GM12878 (cell line): ENCODE data around the gene PLAC9. TPM values are rescaled to one million over a fixed set of nuclear protein-coding genes. Genes with fewer than 3 reads are reported as not detected.

Source experiments
- ATAC-seq: fragments of 200-7000 bp; cut with Tn5 transposase; 3 replicates; pipeline ENCODE4 v1.9.1; 2020; ENCODE audit warnings: mild to moderate bottlenecking, moderate library complexity
- BruUV-seq: library from RNA; stranded (reverse); fragments of 400-500 nt; replicated peaks from 2 replicates; lab custom pipeline; 2021; lab: Mats Ljungman, UMichigan
- CTCF ChIA-PET: fragments of 300-600 bp; sonication (Branson Sonifier 250); formaldehyde crosslinking; extraction: SDS; loops from one replicate; lab custom pipeline; 2021; ENCODE audit warnings: inconsistent platforms; lab: Yijun Ruan, JAX
- POLR2A ChIA-PET: fragments of 350-600 bp; formaldehyde crosslinking; extraction: SDS; loops from one replicate; lab custom pipeline; 2021; ENCODE audit warnings: inconsistent platforms; lab: Charles Lee
- RAD21 ChIA-PET: fragments of 300-600 bp; sonication (Branson Sonifier 250); formaldehyde crosslinking; loops from one replicate; lab custom pipeline; 2023; ENCODE audit warnings: antibody characterized with exemption; ENCODE audit not compliant: unreplicated experiment; lab: Charles Lee
- SMC1A ChIA-PET: fragments of 300-600 bp; sonication (Branson Sonifier 250); formaldehyde crosslinking; loops from one replicate; lab custom pipeline; 2023; ENCODE audit not compliant: unreplicated experiment, uncharacterized antibody; lab: Charles Lee
- DNase-seq: peaks from one replicate; pipeline ENCODE4 v3.0.0-alpha.2; 2011; ENCODE audit warnings: low read depth, low spot score
- FAIRE-seq: peaks from 3 replicates; lab custom pipeline; 2011; peaks lifted over from hg19 to GRCh38; lab: Jason Lieb, UNC
- H2AFZ ChIP-seq: 2 replicates; pipeline ENCODE4 v1.6.0; 2011; ENCODE audit warnings: low read depth, low read length, control low read depth; ENCODE audit not compliant: control insufficient read depth
- H3K27ac ChIP-seq: 2 replicates; pipeline ENCODE4 v1.5.1; 2011; ENCODE audit warnings: control low read depth; ENCODE audit not compliant: control insufficient read depth, insufficient read depth
- H3K27me3 ChIP-seq, 2 experiments: replicated peaks in 1 of 2; 2 replicates each; pipeline versions ENCODE4 v1.6.0 to v1.6.1; 2011; ENCODE audit warnings: low read length in 1 of 2; ENCODE audit not compliant: control insufficient read depth in 2 of 2, insufficient read depth in 2 of 2
- H3K36me3 ChIP-seq, 2 experiments: 2 replicates each; pipeline ENCODE4 v1.5.1; 2011; ENCODE audit warnings: low read length in 1 of 2; ENCODE audit not compliant: control insufficient read depth in 2 of 2, insufficient read depth in 2 of 2
- H3K4me1 ChIP-seq: 2 replicates; pipeline ENCODE4 v1.6.1; 2011; ENCODE audit warnings: mild to moderate bottlenecking, low read length, moderate library complexity, mixed read lengths; ENCODE audit not compliant: control insufficient read depth, insufficient read depth
- H3K4me2 ChIP-seq: 2 replicates; pipeline ENCODE4 v1.6.0; 2011; ENCODE audit warnings: control low read depth; ENCODE audit not compliant: control insufficient read depth, insufficient read depth
- H3K4me3 ChIP-seq: fragments of 200-600 bp; sonication (generic); 2 replicates; pipeline ENCODE4 v1.5.1; 2016
- H3K79me2 ChIP-seq: 2 replicates; pipeline ENCODE4 v1.6.0; 2011; ENCODE audit warnings: low read length; ENCODE audit not compliant: control insufficient read depth, insufficient read depth
- H3K9ac ChIP-seq: 2 replicates; pipeline ENCODE4 v1.8.0; 2011; ENCODE audit warnings: low read length, control low read depth, mixed read lengths; ENCODE audit not compliant: control insufficient read depth, insufficient read depth
- H3K9me3 ChIP-seq: replicated peaks from 3 replicates; pipeline ENCODE4 v1.5.1; 2011; ENCODE audit warnings: mild to moderate bottlenecking, low read length; ENCODE audit not compliant: control insufficient read depth, insufficient read depth
- H4K20me1 ChIP-seq: 2 replicates; pipeline ENCODE4 v1.6.0; 2011; ENCODE audit not compliant: control insufficient read depth, insufficient read depth
- ATF3 ChIP-seq: IDR thresholded peaks from 2 replicates; pipeline ENCODE4 v1.6.1; 2011; ENCODE audit warnings: low read depth, mild to moderate bottlenecking, low read length, moderate library complexity, borderline replicate concordance; ENCODE audit errors: extremely low read depth
- E2F4 ChIP-seq: IDR thresholded peaks from 2 replicates; pipeline ENCODE4 v1.6.1; 2012; ENCODE audit warnings: low read depth, low read length, improper control_type of control experiment
- NR2F1 ChIP-seq: fragments of 450-650 bp; conservative IDR thresholded peaks from 2 replicates; pipeline ENCODE4 v1.6.1; 2017; ENCODE audit warnings: mild to moderate bottlenecking
- POLR2A ChIP-seq: IDR thresholded peaks from 2 replicates; pipeline ENCODE4 v1.6.1; 2011; ENCODE audit warnings: low read depth, mild to moderate bottlenecking, low read length
- POU2F2 ChIP-seq: IDR thresholded peaks from 3 replicates; pipeline ENCODE4 v1.6.1; 2011; ENCODE audit warnings: low read depth, mild to moderate bottlenecking, low read length, borderline replicate concordance
- RAD21 ChIP-seq: IDR thresholded peaks from 2 replicates; pipeline ENCODE4 v1.6.1; 2011; ENCODE audit warnings: mild to moderate bottlenecking, low read depth, low read length, moderate library complexity; ENCODE audit not compliant: insufficient read depth
- RCOR1 ChIP-seq: conservative IDR thresholded peaks from 2 replicates; pipeline ENCODE4 v1.6.1; 2012; ENCODE audit warnings: low read depth, low read length, improper control_type of control experiment
- USF2 ChIP-seq: IDR thresholded peaks from 2 replicates; pipeline ENCODE4 v1.6.1; 2011; ENCODE audit warnings: low read depth, low read length, improper control_type of control experiment, borderline replicate concordance
- ZNF207 ChIP-seq: fragments of 450-650 bp; IDR thresholded peaks from 2 replicates; pipeline ENCODE4 v1.6.1; 2014; ENCODE audit warnings: antibody characterized with exemption, mild to moderate bottlenecking, borderline replicate concordance
- ZNF274 ChIP-seq: IDR thresholded peaks from one replicate; pipeline ENCODE4 v1.8.0; 2011; ENCODE audit not compliant: insufficient read length, insufficient read depth
- WGBS: methylation state at CpG from one replicate; pipeline ENCODE4 v1.1.6; 2016; ENCODE audit warnings: low lambda C conversion rate; ENCODE audit not compliant: insufficient replicate concordance, insufficient coverage; ENCODE audit errors: missing lambda C conversion rate; 5-methylcytosine and 5-hydroxymethylcytosine counted together
- in situ Hi-C: fragments of 300-500 bp; cut with MboI; formaldehyde crosslinking; loops from 9 replicates; pipeline ENCODE4 v1.14.3; 2018; ENCODE audit warnings: mixed read lengths
- intact Hi-C: fragments of 100-400 bp; cut with micrococcal nuclease; formaldehyde crosslinking; loops from one replicate; pipeline ENCODE4 v1.14.2; 2022; ENCODE audit not compliant: unreplicated experiment
- polyA plus RNA-seq, 11 experiments: library from polyadenylated mRNA; depleted of rRNA in 4 of 11; unstranded in 6 of 11; stranded (reverse) in 5 of 11; fragments of >200 nt; fragmentation: Nextera tagmentation in 4 of 11; fragmentation: Illumina TruSeq in 1 of 11; extraction: Ambion mirVana in 4 of 11; extraction: Trizol in 1 of 11; gene quantifications; 1 replicate in 1 of 11; 2 replicates in 10 of 11; pipeline versions ENCODE4 v1.2.1 to v1.2.3, GENCODE V29; 2011 to 2016; ENCODE audit warnings: inconsistent platforms in 2 of 11, missing spikeins in 2 of 11, low read depth in 1 of 11
- total RNA-seq, 4 experiments: library from RNA; depleted of rRNA in 3 of 4; stranded (reverse); fragments of >200 nt in 3 of 4; fragmentation: Illumina TruSeq in 1 of 4; extraction: Trizol in 1 of 4; gene quantifications; 2 replicates each; pipeline versions ENCODE4 v1.2.1 to v1.2.3, GENCODE V29; 2013 to 2021
- TF ChIP-seq, protein P1 (sequence below): IDR thresholded peaks from 2 replicates; pipeline ENCODE4 v1.6.1; 2012; ENCODE audit warnings: mild to moderate bottlenecking, low read depth, low read length

Gene PLAC9
- total and polyA plus RNA-seq, 10 of the 15 experiments (the other 5 are each of a cell fraction or from before 2014, with no cell fraction given), result not detected

- peak; percentile 52 for TF ChIP-seq RAD21
Measured at GRCh38 chr10:80168679-80169380, 36.3 kb downstream of the PLAC9 start (continued).

GRCh38 chr10:80170026-80170425, 37.5 kb downstream of the PLAC9 start:
- H3K36me3 ChIP-seq, result peaks cover 5 to 34% of the 10 kb centered on the region in 2 experiments
- no peak overlapping the region for H3K4me3 ChIP-seq
- BruUV-seq, result no TSS peak
- H3K27ac ChIP-seq, result no peak overlapping the region
- ChIA-PET RAD21 (interaction anchor here (1.5 to 3.8 kb wide), 3 partner anchors 34 to 52 kb away, joined by 5 to 16 read pairs (median 5); no protein-coding TSS in a partner anchor), POLR2A (no interaction called here), CTCF (interaction anchor here (0.7 to 7.5 kb wide), 5 partner anchors 18 to 607 kb away, joined by 4 to 41 read pairs (median 6); no protein-coding TSS in a partner anchor), SMC1A (interaction anchor here (0.8 to 1.2 kb wide), 2 partner anchors 20 to 52 kb away, joined by 3 read pairs; no protein-coding TSS in a partner anchor)
- no peak overlapping the region for H3K4me2 ChIP-seq
- no peaks in the 10 kb centered on the region for H3K79me2 ChIP-seq
- H3K4me1 ChIP-seq, result no peaks in the 10 kb centered on the region
- no peak overlapping the region for H2AFZ ChIP-seq
- intact Hi-C loops (no loop called here), in situ Hi-C loops (no loop called here)
- FAIRE-seq, result no peak
- no peaks in the 10 kb centered on the region for H3K9me3 ChIP-seq
- 44% methylated on average over 4 of the region's 4 CpGs for WGBS
- H3K27me3 ChIP-seq, result no peaks in the 10 kb centered on the region
- no peak overlapping the region for H3K9ac ChIP-seq
- DNase-seq, result no peak
- TF ChIP-seq ZNF207, result no peak
- no peak for TF ChIP-seq E2F4
- TF ChIP-seq POLR2A, result no peak
- no peak for TF ChIP-seq POU2F2
- TF ChIP-seq ATF3, result no peak
- TF ChIP-seq USF2, result no peak
- TF ChIP-seq, protein P1, sequence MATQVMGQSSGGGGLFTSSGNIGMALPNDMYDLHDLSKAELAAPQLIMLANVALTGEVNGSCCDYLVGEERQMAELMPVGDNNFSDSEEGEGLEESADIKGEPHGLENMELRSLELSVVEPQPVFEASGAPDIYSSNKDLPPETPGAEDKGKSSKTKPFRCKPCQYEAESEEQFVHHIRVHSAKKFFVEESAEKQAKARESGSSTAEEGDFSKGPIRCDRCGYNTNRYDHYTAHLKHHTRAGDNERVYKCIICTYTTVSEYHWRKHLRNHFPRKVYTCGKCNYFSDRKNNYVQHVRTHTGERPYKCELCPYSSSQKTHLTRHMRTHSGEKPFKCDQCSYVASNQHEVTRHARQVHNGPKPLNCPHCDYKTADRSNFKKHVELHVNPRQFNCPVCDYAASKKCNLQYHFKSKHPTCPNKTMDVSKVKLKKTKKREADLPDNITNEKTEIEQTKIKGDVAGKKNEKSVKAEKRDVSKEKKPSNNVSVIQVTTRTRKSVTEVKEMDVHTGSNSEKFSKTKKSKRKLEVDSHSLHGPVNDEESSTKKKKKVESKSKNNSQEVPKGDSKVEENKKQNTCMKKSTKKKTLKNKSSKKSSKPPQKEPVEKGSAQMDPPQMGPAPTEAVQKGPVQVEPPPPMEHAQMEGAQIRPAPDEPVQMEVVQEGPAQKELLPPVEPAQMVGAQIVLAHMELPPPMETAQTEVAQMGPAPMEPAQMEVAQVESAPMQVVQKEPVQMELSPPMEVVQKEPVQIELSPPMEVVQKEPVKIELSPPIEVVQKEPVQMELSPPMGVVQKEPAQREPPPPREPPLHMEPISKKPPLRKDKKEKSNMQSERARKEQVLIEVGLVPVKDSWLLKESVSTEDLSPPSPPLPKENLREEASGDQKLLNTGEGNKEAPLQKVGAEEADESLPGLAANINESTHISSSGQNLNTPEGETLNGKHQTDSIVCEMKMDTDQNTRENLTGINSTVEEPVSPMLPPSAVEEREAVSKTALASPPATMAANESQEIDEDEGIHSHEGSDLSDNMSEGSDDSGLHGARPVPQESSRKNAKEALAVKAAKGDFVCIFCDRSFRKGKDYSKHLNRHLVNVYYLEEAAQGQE, result no peak
- TF ChIP-seq RCOR1, result no peak
- no peak for TF ChIP-seq NR2F1
- no peak for TF ChIP-seq ZNF274
- ATAC-seq, result no peak
- H4K20me1 ChIP-seq, result peaks cover 3% of the 10 kb centered on the region; the same call in 1 of the 2 replicates
